HG02973 (cell line): Measurements from ENCODE around the gene RUNX1.

ENCODE experiments used
- ATAC-seq: cut with Tn5 transposase; IDR thresholded peaks from one replicate; pipeline ENCODE4 v1.9.1; 2021; ENCODE audit warnings: moderate library complexity; ENCODE audit not compliant: unreplicated experiment

RUNX1 gene

GRCh38 chr21:34907461-34908418 lies 141.4 kb downstream of the RUNX1 start:
- ATAC-seq: no peak

GRCh38 chr21:34906401-34906800 lies 142.7 kb downstream of the RUNX1 start:
- no peak for ATAC-seq

- no peak for ATAC-seq
Measured at GRCh38 chr21:34905218-34905537, 143.9 kb downstream of the RUNX1 start.

- ATAC-seq: no peak
Measured at GRCh38 chr21:34904526-34905217, 144.4 kb downstream of the RUNX1 start.

- no peak for ATAC-seq
Measured at GRCh38 chr21:34900376-34900775, 148.7 kb downstream of the RUNX1 start.

GRCh38 chr21:34899760-34900159 lies 149.3 kb downstream of the RUNX1 start:
- ATAC-seq: no peak

GRCh38 chr21:34899302-34899701 lies 149.8 kb downstream of the RUNX1 start:
- ATAC-seq: no peak

- ATAC-seq: no peak
Measured at GRCh38 chr21:34897828-34898227, 151.3 kb downstream of the RUNX1 start.

- no peak for ATAC-seq
Measured at GRCh38 chr21:34894401-34894800, 154.7 kb downstream of the RUNX1 start.

GRCh38 chr21:34892209-34892608 lies 156.9 kb downstream of the RUNX1 start:
- no peak for ATAC-seq

- ATAC-seq: no peak
Measured at GRCh38 chr21:34891613-34891943, 157.5 kb downstream of the RUNX1 start.

- ATAC-seq: no peak
Measured at GRCh38 chr21:34890724-34891612, 158.1 kb downstream of the RUNX1 start.

GRCh38 chr21:34890470-34890723 lies 158.7 kb downstream of the RUNX1 start:
- ATAC-seq: no peak

- peak; percentile 38 for ATAC-seq
Measured at GRCh38 chr21:34889676-34890469, 159.2 kb downstream of the RUNX1 start.

GRCh38 chr21:34889320-34889675 lies 159.8 kb downstream of the RUNX1 start:
- ATAC-seq: peak; percentile 14

GRCh38 chr21:34888569-34889319 lies 160.4 kb downstream of the RUNX1 start:
- ATAC-seq: peak; percentile 46

- no peak for ATAC-seq
Measured at GRCh38 chr21:34887725-34888568, 161.2 kb downstream of the RUNX1 start.

GRCh38 chr21:34887105-34887442 lies 162.0 kb downstream of the RUNX1 start:
- ATAC-seq: no peak
